SK-N-SH treated with all-trans-retinoic acid at 6 μM for 48 hours (cell line): ENCODE data around the gene RBM10.

Experiments
- ATAC-seq: fragments of 200-7000 bp; cut with Tn5 transposase; 3 replicates; pipeline ENCODE4 v1.9.1; 2020; ENCODE audit warnings: mild to moderate bottlenecking, moderate library complexity
- ARNTL ChIP-seq: fragments of 450-650 bp; formaldehyde crosslinking; IDR thresholded peaks from 2 replicates; pipeline ENCODE4 v1.5.0; 2020; ENCODE audit warnings: low read depth, mild to moderate bottlenecking, moderate library complexity, borderline replicate concordance
- BACH2 ChIP-seq: fragments of 250-450 bp; sonication (Bioruptor Pico); IDR thresholded peaks from 2 replicates; pipeline ENCODE4 v1.9.0; 2021; ENCODE audit warnings: mild to moderate bottlenecking, borderline replicate concordance
- CSDC2 ChIP-seq: fragments of 250-450 bp; sonication (Bioruptor Pico); IDR thresholded peaks from 2 replicates; pipeline ENCODE4 v1.5.0; 2020; ENCODE audit warnings: mild to moderate bottlenecking, moderate library complexity
- ESRRG ChIP-seq: fragments of 250-450 bp; sonication (Bioruptor Pico); IDR thresholded peaks from 2 replicates; pipeline ENCODE4 v1.6.1; 2021; ENCODE audit warnings: mild to moderate bottlenecking
- GLIS3 ChIP-seq: fragments of 250-450 bp; sonication (Bioruptor Pico); IDR thresholded peaks from 2 replicates; pipeline ENCODE4 v1.5.0; 2020; ENCODE audit warnings: mild to moderate bottlenecking, moderate library complexity
- ISL1 ChIP-seq: fragments of 250-450 bp; sonication (Bioruptor Pico); IDR thresholded peaks from 2 replicates; pipeline ENCODE4 v2.1.2; 2022; ENCODE audit warnings: mild to moderate bottlenecking, moderate library complexity
- OSR1 ChIP-seq: fragments of 250-450 bp; sonication (Bioruptor Pico); IDR thresholded peaks from 2 replicates; pipeline ENCODE4 v1.8.0; 2022; ENCODE audit warnings: moderate library complexity, mild to moderate bottlenecking, inconsistent platforms
- POU6F1 ChIP-seq: fragments of 250-450 bp; sonication (Bioruptor Pico); IDR thresholded peaks from 2 replicates; pipeline ENCODE4 v1.8.0; 2021; ENCODE audit warnings: low read depth, mild to moderate bottlenecking, moderate library complexity, borderline replicate concordance
- RARB ChIP-seq: fragments of 250-450 bp; sonication (Bioruptor Pico); IDR thresholded peaks from 2 replicates; pipeline ENCODE4 v1.8.0; 2021; ENCODE audit warnings: mild to moderate bottlenecking, moderate library complexity
- SNAI2 ChIP-seq: fragments of 250-450 bp; sonication (Bioruptor Pico); IDR thresholded peaks from 2 replicates; pipeline ENCODE4 v1.5.0; 2020; ENCODE audit warnings: mild to moderate bottlenecking, moderate library complexity
- TCF4 ChIP-seq: fragments of 250-450 bp; sonication (Bioruptor Pico); IDR thresholded peaks from 2 replicates; pipeline ENCODE4 v1.8.0; 2021; ENCODE audit warnings: mild to moderate bottlenecking, moderate library complexity, borderline replicate concordance
- TOX ChIP-seq: fragments of 250-450 bp; sonication (Bioruptor Pico); IDR thresholded peaks from 2 replicates; pipeline ENCODE4 v1.8.0; 2021; ENCODE audit warnings: mild to moderate bottlenecking, moderate library complexity, borderline replicate concordance
- ZC3H10 ChIP-seq: fragments of 250-450 bp; sonication (Bioruptor Pico); IDR thresholded peaks from 2 replicates; pipeline ENCODE4 v1.5.1; 2021; ENCODE audit warnings: mild to moderate bottlenecking, moderate library complexity
- ZFP3 ChIP-seq: fragments of 250-450 bp; sonication (Bioruptor Pico); IDR thresholded peaks from 2 replicates; pipeline ENCODE4 v1.5.0; 2020; ENCODE audit warnings: mild to moderate bottlenecking, moderate library complexity
- ZNF70 ChIP-seq: fragments of 450-650 bp; formaldehyde crosslinking; IDR thresholded peaks from 2 replicates; pipeline ENCODE4 v1.5.0; 2020; ENCODE audit warnings: mild to moderate bottlenecking, moderate library complexity
- ZNF8 ChIP-seq: fragments of 450-650 bp; formaldehyde crosslinking; IDR thresholded peaks from 2 replicates; pipeline ENCODE4 v1.5.0; 2020; ENCODE audit warnings: mild to moderate bottlenecking, moderate library complexity
- TF ChIP-seq, protein P1 (sequence below): fragments of 250-450 bp; sonication (Bioruptor Pico); IDR thresholded peaks from 2 replicates; pipeline ENCODE4 v1.5.0; 2020; ENCODE audit warnings: mild to moderate bottlenecking, moderate library complexity
- TF ChIP-seq, protein P2 (sequence below): fragments of 250-450 bp; sonication (Bioruptor Pico); IDR thresholded peaks from 2 replicates; pipeline ENCODE4 v1.5.1; 2020; ENCODE audit warnings: low read depth, mild to moderate bottlenecking, moderate library complexity
- TF ChIP-seq, protein P3 (sequence below): fragments of 250-450 bp; sonication (Bioruptor Pico); IDR thresholded peaks from 2 replicates; pipeline ENCODE4 v1.8.0; 2020; ENCODE audit warnings: mild to moderate bottlenecking, moderate library complexity, borderline replicate concordance
- TF ChIP-seq, protein P4 (sequence below): fragments of 250-450 bp; sonication (Bioruptor Pico); IDR thresholded peaks from 2 replicates; pipeline ENCODE4 v1.5.1; 2021; ENCODE audit warnings: mild to moderate bottlenecking, moderate library complexity

The RBM10 gene

GRCh38 chrX:47197526-47197925 is 52.5 kb downstream of the RBM10 start:
- no peak for TF ChIP-seq TOX (CRISPR knock-in tag)
- no peak for TF ChIP-seq ARNTL (CRISPR knock-in tag)
- no peak for TF ChIP-seq ZNF70 (CRISPR knock-in tag)
- no peak for TF ChIP-seq ISL1 (CRISPR knock-in tag)
- no peak for TF ChIP-seq SNAI2 (CRISPR knock-in tag)
- no peak for TF ChIP-seq CSDC2 (CRISPR knock-in tag)
- TF ChIP-seq, protein P1, sequence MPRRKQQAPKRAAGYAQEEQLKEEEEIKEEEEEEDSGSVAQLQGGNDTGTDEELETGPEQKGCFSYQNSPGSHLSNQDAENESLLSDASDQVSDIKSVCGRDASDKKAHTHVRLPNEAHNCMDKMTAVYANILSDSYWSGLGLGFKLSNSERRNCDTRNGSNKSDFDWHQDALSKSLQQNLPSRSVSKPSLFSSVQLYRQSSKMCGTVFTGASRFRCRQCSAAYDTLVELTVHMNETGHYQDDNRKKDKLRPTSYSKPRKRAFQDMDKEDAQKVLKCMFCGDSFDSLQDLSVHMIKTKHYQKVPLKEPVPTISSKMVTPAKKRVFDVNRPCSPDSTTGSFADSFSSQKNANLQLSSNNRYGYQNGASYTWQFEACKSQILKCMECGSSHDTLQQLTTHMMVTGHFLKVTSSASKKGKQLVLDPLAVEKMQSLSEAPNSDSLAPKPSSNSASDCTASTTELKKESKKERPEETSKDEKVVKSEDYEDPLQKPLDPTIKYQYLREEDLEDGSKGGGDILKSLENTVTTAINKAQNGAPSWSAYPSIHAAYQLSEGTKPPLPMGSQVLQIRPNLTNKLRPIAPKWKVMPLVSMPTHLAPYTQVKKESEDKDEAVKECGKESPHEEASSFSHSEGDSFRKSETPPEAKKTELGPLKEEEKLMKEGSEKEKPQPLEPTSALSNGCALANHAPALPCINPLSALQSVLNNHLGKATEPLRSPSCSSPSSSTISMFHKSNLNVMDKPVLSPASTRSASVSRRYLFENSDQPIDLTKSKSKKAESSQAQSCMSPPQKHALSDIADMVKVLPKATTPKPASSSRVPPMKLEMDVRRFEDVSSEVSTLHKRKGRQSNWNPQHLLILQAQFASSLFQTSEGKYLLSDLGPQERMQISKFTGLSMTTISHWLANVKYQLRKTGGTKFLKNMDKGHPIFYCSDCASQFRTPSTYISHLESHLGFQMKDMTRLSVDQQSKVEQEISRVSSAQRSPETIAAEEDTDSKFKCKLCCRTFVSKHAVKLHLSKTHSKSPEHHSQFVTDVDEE (CRISPR knock-in tag), result no peak
- no peak for TF ChIP-seq ESRRG (CRISPR knock-in tag)
- TF ChIP-seq ZFP3 (CRISPR knock-in tag), result no peak
- TF ChIP-seq, protein P2, sequence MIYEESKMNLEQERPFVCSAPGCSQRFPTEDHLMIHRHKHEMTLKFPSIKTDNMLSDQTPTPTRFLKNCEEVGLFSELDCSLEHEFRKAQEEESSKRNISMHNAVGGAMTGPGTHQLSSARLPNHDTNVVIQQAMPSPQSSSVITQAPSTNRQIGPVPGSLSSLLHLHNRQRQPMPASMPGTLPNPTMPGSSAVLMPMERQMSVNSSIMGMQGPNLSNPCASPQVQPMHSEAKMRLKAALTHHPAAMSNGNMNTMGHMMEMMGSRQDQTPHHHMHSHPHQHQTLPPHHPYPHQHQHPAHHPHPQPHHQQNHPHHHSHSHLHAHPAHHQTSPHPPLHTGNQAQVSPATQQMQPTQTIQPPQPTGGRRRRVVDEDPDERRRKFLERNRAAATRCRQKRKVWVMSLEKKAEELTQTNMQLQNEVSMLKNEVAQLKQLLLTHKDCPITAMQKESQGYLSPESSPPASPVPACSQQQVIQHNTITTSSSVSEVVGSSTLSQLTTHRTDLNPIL (CRISPR knock-in tag), result no peak
- TF ChIP-seq OSR1 (CRISPR knock-in tag), result no peak
- TF ChIP-seq GLIS3 (CRISPR knock-in tag), result no peak
- TF ChIP-seq, protein P3, sequence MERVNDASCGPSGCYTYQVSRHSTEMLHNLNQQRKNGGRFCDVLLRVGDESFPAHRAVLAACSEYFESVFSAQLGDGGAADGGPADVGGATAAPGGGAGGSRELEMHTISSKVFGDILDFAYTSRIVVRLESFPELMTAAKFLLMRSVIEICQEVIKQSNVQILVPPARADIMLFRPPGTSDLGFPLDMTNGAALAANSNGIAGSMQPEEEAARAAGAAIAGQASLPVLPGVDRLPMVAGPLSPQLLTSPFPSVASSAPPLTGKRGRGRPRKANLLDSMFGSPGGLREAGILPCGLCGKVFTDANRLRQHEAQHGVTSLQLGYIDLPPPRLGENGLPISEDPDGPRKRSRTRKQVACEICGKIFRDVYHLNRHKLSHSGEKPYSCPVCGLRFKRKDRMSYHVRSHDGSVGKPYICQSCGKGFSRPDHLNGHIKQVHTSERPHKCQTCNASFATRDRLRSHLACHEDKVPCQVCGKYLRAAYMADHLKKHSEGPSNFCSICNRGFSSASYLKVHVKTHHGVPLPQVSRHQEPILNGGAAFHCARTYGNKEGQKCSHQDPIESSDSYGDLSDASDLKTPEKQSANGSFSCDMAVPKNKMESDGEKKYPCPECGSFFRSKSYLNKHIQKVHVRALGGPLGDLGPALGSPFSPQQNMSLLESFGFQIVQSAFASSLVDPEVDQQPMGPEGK, result no peak
- TF ChIP-seq TCF4, result no peak
- TF ChIP-seq POU6F1, result no peak
- no peak for TF ChIP-seq BACH2
- ATAC-seq, result no peak

DNA sequence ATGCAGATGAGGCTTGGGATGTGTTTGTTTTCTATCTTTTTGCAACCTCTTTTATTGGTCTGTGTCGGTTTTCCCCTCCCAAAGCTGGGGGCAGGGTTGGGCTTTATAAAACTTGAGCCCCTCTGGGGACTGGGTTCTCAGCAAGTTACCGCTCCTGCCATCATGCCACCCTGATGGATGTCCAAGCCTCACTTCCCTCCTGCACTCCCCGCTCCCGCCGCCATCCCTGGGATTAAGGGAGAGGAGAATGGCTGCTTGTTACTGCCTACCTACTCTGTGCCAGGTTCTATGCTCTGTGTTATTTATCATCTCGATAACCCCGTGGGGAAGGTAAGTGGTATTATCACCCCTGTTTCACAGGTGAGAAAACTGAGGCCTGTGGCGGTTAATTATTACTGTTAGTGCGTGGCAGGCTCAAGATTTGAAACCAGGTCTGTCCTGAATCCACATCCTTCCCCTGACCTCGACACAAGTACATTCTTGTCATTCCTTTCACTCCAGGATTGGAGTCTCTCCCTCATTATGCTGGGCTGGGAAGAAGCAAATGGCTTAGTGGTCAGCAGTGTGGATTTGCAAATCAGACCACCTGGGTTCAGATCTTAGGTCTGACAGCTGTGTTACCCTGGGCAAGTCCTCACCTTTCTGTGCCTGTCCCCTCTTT is 53.1 kb downstream of the RBM10 start:
- ATAC-seq, result no peak
- no peak for TF ChIP-seq ESRRG (CRISPR knock-in tag)
- no peak for TF ChIP-seq ZNF70 (CRISPR knock-in tag)
- no peak for TF ChIP-seq ISL1 (CRISPR knock-in tag)
- TF ChIP-seq, protein P1 (CRISPR knock-in tag), result no peak
- TF ChIP-seq ARNTL (CRISPR knock-in tag), result no peak
- TF ChIP-seq ZNF8, result no peak
- TF ChIP-seq GLIS3 (CRISPR knock-in tag), result no peak
- TF ChIP-seq POU6F1, result no peak
- TF ChIP-seq, protein P4, sequence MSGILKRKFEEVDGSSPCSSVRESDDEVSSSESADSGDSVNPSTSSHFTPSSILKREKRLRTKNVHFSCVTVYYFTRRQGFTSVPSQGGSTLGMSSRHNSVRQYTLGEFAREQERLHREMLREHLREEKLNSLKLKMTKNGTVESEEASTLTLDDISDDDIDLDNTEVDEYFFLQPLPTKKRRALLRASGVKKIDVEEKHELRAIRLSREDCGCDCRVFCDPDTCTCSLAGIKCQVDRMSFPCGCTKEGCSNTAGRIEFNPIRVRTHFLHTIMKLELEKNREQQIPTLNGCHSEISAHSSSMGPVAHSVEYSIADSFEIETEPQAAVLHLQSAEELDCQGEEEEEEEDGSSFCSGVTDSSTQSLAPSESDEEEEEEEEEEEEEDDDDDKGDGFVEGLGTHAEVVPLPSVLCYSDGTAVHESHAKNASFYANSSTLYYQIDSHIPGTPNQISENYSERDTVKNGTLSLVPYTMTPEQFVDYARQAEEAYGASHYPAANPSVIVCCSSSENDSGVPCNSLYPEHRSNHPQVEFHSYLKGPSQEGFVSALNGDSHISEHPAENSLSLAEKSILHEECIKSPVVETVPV (CRISPR knock-in tag), result no peak
- TF ChIP-seq ZC3H10 (CRISPR knock-in tag), result no peak
- TF ChIP-seq RARB (CRISPR knock-in tag), result no peak
- TF ChIP-seq, protein P2 (CRISPR knock-in tag), result no peak
